Ureter (tissue), 1 donor: ENCODE data around the gene TSPYL6. TPM values are rescaled to one million over a fixed set of nuclear protein-coding genes. Genes with fewer than 3 reads are reported as not detected.

ENCODE experiments used
- total RNA-seq: library from RNA; stranded (reverse); gene quantifications from one replicate; pipeline ENCODE4 v1.2.4, GENCODE V29; 2023
- donor health status: DM: yes; HTN: yes; CAD: no.

The TSPYL6 gene
- total RNA-seq, 1 donor from 2014 or later = not detected

Other genes with a start within 250 kb of the TSPYL6 start
- 22.9 TPM for gene ACYP2, start 140.6 kb downstream of the TSPYL6 start, total RNA-seq
- gene SPTBN1, start 200.1 kb upstream of the TSPYL6 start, total RNA-seq = 380 TPM